DOHH2 (cell line): ENCODE data around the gene AP5Z1.

Experiments
- H3F3A ChIP-seq: fragments of 200-600 bp; sonication (generic), shearing (Covaris generic); 2 replicates; pipeline ENCODE4 v1.6.0; 2016; ENCODE audit warnings: antibody characterized with exemption, mild to moderate bottlenecking; ENCODE audit not compliant: control insufficient read depth, insufficient read depth
- H3K27ac ChIP-seq: fragments of 200-600 bp; sonication (generic); 2 replicates; pipeline ENCODE4 v1.5.1; 2014; ENCODE audit warnings: low read depth, mild to moderate bottlenecking, low read length, moderate library complexity
- H3K27me3 ChIP-seq: fragments of 200-600 bp; sonication (generic); 2 replicates; pipeline ENCODE4 v1.6.1; 2014; ENCODE audit warnings: mild to moderate bottlenecking, low read length, mixed read lengths; ENCODE audit not compliant: control insufficient read depth
- H3K36me3 ChIP-seq: fragments of 200-600 bp; sonication (generic); 2 replicates; pipeline ENCODE4 v1.6.1; 2014; ENCODE audit warnings: mild to moderate bottlenecking, low read length, moderate library complexity, mixed read lengths; ENCODE audit not compliant: control insufficient read depth
- H3K4me1 ChIP-seq: fragments of 200-600 bp; sonication (generic); 2 replicates; pipeline ENCODE4 v1.6.1; 2014; ENCODE audit warnings: mild to moderate bottlenecking, low read length, mixed read lengths; ENCODE audit not compliant: control insufficient read depth
- H3K4me2 ChIP-seq: fragments of 200-600 bp; sonication (generic); 2 replicates; pipeline ENCODE4 v1.6.0; 2014; ENCODE audit warnings: mild to moderate bottlenecking, low read length, moderate library complexity
- H3K4me3 ChIP-seq: fragments of 200-600 bp; sonication (generic); 2 replicates; pipeline ENCODE4 v1.5.1; 2014; ENCODE audit warnings: mild to moderate bottlenecking, low read length, mixed read lengths
- H3K79me2 ChIP-seq: fragments of 200-600 bp; sonication (generic); 2 replicates; pipeline ENCODE4 v1.6.1; 2014; ENCODE audit warnings: mild to moderate bottlenecking, low read length, mixed read lengths; ENCODE audit not compliant: control insufficient read depth
- H3K9me2 ChIP-seq: fragments of 200-600 bp; sonication (generic); replicated peaks from 2 replicates; pipeline ENCODE4 v1.6.1; 2014; ENCODE audit warnings: mild to moderate bottlenecking, low read length, mixed read lengths; ENCODE audit not compliant: control insufficient read depth
- H3K9me3 ChIP-seq: fragments of 200-600 bp; sonication (generic); 2 replicates; pipeline ENCODE4 v1.6.1; 2014; ENCODE audit warnings: antibody characterized with exemption, low read length, mixed read lengths; ENCODE audit not compliant: control insufficient read depth, insufficient read depth
- H4K20me1 ChIP-seq: fragments of 200-600 bp; sonication (generic); 2 replicates; pipeline ENCODE4 v1.6.0; 2014; ENCODE audit warnings: low read depth, mild to moderate bottlenecking, antibody characterized with exemption, low read length, moderate library complexity; ENCODE audit not compliant: control insufficient read depth, insufficient read depth
- CTCF ChIP-seq: fragments of 200-600 bp; sonication (generic); IDR thresholded peaks from one replicate; pipeline ENCODE4 v1.5.1; 2014; ENCODE audit warnings: antibody characterized with exemption, mild to moderate bottlenecking, low read depth, low read length; ENCODE audit not compliant: poor library complexity, severe bottlenecking
- EZH2phosphoT487 ChIP-seq: fragments of 200-600 bp; sonication (generic); IDR thresholded peaks from 2 replicates; pipeline ENCODE4 v1.6.1; 2017; ENCODE audit warnings: borderline replicate concordance, mild to moderate bottlenecking, antibody characterized with exemption, low read length, moderate library complexity, mixed read lengths

Gene AP5Z1

GRCh38 chr7:4745971-4746919 is 29.2 kb upstream of the AP5Z1 start:
- peak overlapping the region; percentile 90 for H3K27ac ChIP-seq
- H3K9me3 ChIP-seq, result no peaks in the 10 kb centered on the region
- H3K4me1 ChIP-seq, result peaks cover 50% of the 10 kb centered on the region
- peaks cover 66% of the 10 kb centered on the region for H3K36me3 ChIP-seq
- H4K20me1 ChIP-seq, result no peaks in the 10 kb centered on the region
- H3K9me2 ChIP-seq, result no peaks in the 10 kb centered on the region
- H3K79me2 ChIP-seq, result peaks cover 71% of the 10 kb centered on the region
- peak overlapping the region; percentile 98 for H3K4me2 ChIP-seq
- H3F3A ChIP-seq, result peaks cover 19% of the 10 kb centered on the region
- H3K27me3 ChIP-seq, result no peaks in the 10 kb centered on the region
- TF ChIP-seq EZH2phosphoT487 (no peak), CTCF (no peak)
- H3K4me3 ChIP-seq, result peak overlapping the region; percentile 75

- Histone ChIP-seq H3K36me3 (peaks cover 64% of the 10 kb centered on the region), H3K9me3 (no peaks in the 10 kb centered on the region), H3K27me3 (no peaks in the 10 kb centered on the region), H4K20me1 (no peaks in the 10 kb centered on the region), H3K9me2 (no peaks in the 10 kb centered on the region), H3F3A (peaks cover 19% of the 10 kb centered on the region), H3K4me2 (no peak overlapping the region), H3K4me1 (peaks cover 55% of the 10 kb centered on the region), H3K27ac (no peak overlapping the region), H3K4me3 (no peak overlapping the region), H3K79me2 (peaks cover 77% of the 10 kb centered on the region)
- TF ChIP-seq EZH2phosphoT487 (no peak), CTCF (no peak)
Observed at GRCh38 chr7:4747013-4747412, 28.4 kb upstream of the AP5Z1 start.

- Histone ChIP-seq H4K20me1 (no peaks in the 10 kb centered on the region), H3F3A (peaks cover 19% of the 10 kb centered on the region), H3K9me3 (no peaks in the 10 kb centered on the region), H3K9me2 (no peaks in the 10 kb centered on the region), H3K4me1 (peaks cover 51% of the 10 kb centered on the region), H3K4me2 (no peak overlapping the region), H3K27me3 (no peaks in the 10 kb centered on the region), H3K27ac (no peak overlapping the region), H3K4me3 (no peak overlapping the region), H3K36me3 (peaks cover 59% of the 10 kb centered on the region), H3K79me2 (peaks cover 76% of the 10 kb centered on the region)
- no peak for TF ChIP-seq EZH2phosphoT487
- no peak for TF ChIP-seq CTCF
Observed at GRCh38 chr7:4747746-4748145, 27.7 kb upstream of the AP5Z1 start.
